ENCODE data around the gene GIT2.
"Not testable (repeated sequence)": the region's sequence is repeated elsewhere in the genome, so short reads cannot be mapped to it uniquely, and the experiment has no call there.

Gene GIT2

GRCh38 chr12:109905301-109905700, 90.9 kb downstream of the GIT2 start:
- no peak for ATAC-seq
- TF ChIP-seq ZFP3 (CRISPR knock-in tag; IDR thresholded peaks at IDR 0.05) (no peak), CSRNP3 (CRISPR knock-in tag; IDR thresholded peaks at IDR 0.05) (no peak), PATZ1 (CRISPR knock-in tag; IDR thresholded peaks at IDR 0.05; ENCODE audit: borderline replicate concordance) (no peak), ZC3H10 (CRISPR knock-in tag; IDR thresholded peaks at IDR 0.05) (no peak)

- ATAC-seq = no peak
- TF ChIP-seq CSRNP3 (CRISPR knock-in tag; IDR thresholded peaks at IDR 0.05) (no peak), ZFP30 (CRISPR knock-in tag; IDR thresholded peaks at IDR 0.05) (no peak), BACH2 (CRISPR knock-in tag; IDR thresholded peaks at IDR 0.05; ENCODE audit: borderline replicate concordance) (no peak), PPARA (CRISPR knock-in tag; IDR thresholded peaks at IDR 0.05; ENCODE audit: borderline replicate concordance) (no peak), ARNTL (CRISPR knock-in tag; IDR thresholded peaks at IDR 0.05; ENCODE audit: borderline replicate concordance, low read depth) (no peak)
Measured at GRCh38 chr12:109902891-109903418, 93.2 kb downstream of the GIT2 start.

GRCh38 chr12:109900752-109901580, 95.2 kb downstream of the GIT2 start:
- no peak for TF ChIP-seq ARNTL (CRISPR knock-in tag; IDR thresholded peaks at IDR 0.05; ENCODE audit: borderline replicate concordance, low read depth)
- no peak for TF ChIP-seq ZFP3 (CRISPR knock-in tag; IDR thresholded peaks at IDR 0.05)
- no peak for TF ChIP-seq ESRRG (CRISPR knock-in tag; IDR thresholded peaks at IDR 0.05)
- no peak for TF ChIP-seq CREB5 (CRISPR knock-in tag; IDR thresholded peaks at IDR 0.05; ENCODE audit: low read depth)
- no peak for TF ChIP-seq POU6F1 (CRISPR knock-in tag; IDR thresholded peaks at IDR 0.05; ENCODE audit: borderline replicate concordance, low read depth)
- no peak for TF ChIP-seq ZNF565 (CRISPR knock-in tag; conservative IDR thresholded peaks at IDR 0.05; ENCODE audit: low read depth)
- no peak for TF ChIP-seq PPARA (CRISPR knock-in tag; IDR thresholded peaks at IDR 0.05; ENCODE audit: borderline replicate concordance)
- TF ChIP-seq ZNF8 (CRISPR knock-in tag; IDR thresholded peaks at IDR 0.05) = no peak
- TF ChIP-seq ZC3H10 (CRISPR knock-in tag; IDR thresholded peaks at IDR 0.05) = no peak
- no peak for TF ChIP-seq ISL1 (CRISPR knock-in tag; IDR thresholded peaks at IDR 0.05)
- ATAC-seq = peak; percentile 57

GRCh38 chr12:109899783-109900751, 96.1 kb downstream of the GIT2 start, which contains the start of gene TCHP:
TCHP (plus strand) TSS chr12:109900274; CDS start chr12:109903027, 2,753 bp downstream.
- ATAC-seq = peak; percentile 92
- TF ChIP-seq ZFP3 (CRISPR knock-in tag; IDR thresholded peaks at IDR 0.05) (0 out of 2 replicates have a peak, but pooled peaks have one; percentile 30), ZC3H10 (CRISPR knock-in tag; IDR thresholded peaks at IDR 0.05) (no peak)

GRCh38 chr12:109899345-109899744, 96.8 kb downstream of the GIT2 start:
- ATAC-seq = not testable (repeated sequence)

All from SK-N-SH treated with all-trans-retinoic acid at 6 μM for 48 hours (cell line).